ENCODE data around the gene C1orf53.

- no peak for TF ChIP-seq POLR2A (conservative IDR thresholded peaks at IDR 0.05)
- TF ChIP-seq SMAD4 (CRISPR knock-in tag; conservative IDR thresholded peaks at IDR 0.05), result no peak
- no peak for TF ChIP-seq REST (IDR thresholded peaks at IDR 0.05; ENCODE audit: borderline replicate concordance)
- no peak for TF ChIP-seq REST (CRISPR knock-in tag; IDR thresholded peaks at IDR 0.05; ENCODE audit: low read depth)
- TF ChIP-seq KLF1 (tag; IDR thresholded peaks at IDR 0.05), result no peak
- no peak for TF ChIP-seq POLR2AphosphoS5 (IDR thresholded peaks at IDR 0.05; ENCODE audit: control insufficient read depth, insufficient read depth, low read depth, low read length)
- TF ChIP-seq MAFF (IDR thresholded peaks at IDR 0.05; ENCODE audit: low read length), result no peak
- no peak for TF ChIP-seq TBL1XR1 (IDR thresholded peaks at IDR 0.05; ENCODE audit: low read length in 2 of 2)
- TF ChIP-seq NR3C1 (CRISPR knock-in tag; IDR thresholded peaks at IDR 0.05), result no peak
- no peak for TF ChIP-seq TAF1 (IDR thresholded peaks at IDR 0.05; ENCODE audit: control insufficient read depth, extremely low read depth, insufficient read depth, low read length, severe bottlenecking)
- TF ChIP-seq YY1 (IDR thresholded peaks at IDR 0.05; ENCODE audit: borderline replicate concordance in 1 of 3, control insufficient read depth in 1 of 3, extremely low read depth in 1 of 3, insufficient read depth in 3 of 3, insufficient read length in 1 of 3, insufficient replicate concordance in 2 of 3, low read depth in 1 of 3, low read length in 2 of 3), result no peak
These were observed 15.6 kb downstream of the C1orf53 start for GRCh38 chr1:197917805-197918651.
